Measurements from ENCODE around the gene PLA2G4E.

PLA2G4E gene

GRCh38 chr15:42050484-42051255, 29.8 kb upstream of the PLA2G4E start:
- DNase-seq (ENCODE audit: low spot score), result no peak

GRCh38 chr15:42048821-42049200, 28.0 kb upstream of the PLA2G4E start:
- no peak for DNase-seq (ENCODE audit: low spot score)

- no peak for DNase-seq (ENCODE audit: low spot score)
Observed at GRCh38 chr15:42048080-42048820, 27.4 kb upstream of the PLA2G4E start.

GRCh38 chr15:42046597-42046996, 25.8 kb upstream of the PLA2G4E start:
- DNase-seq (ENCODE audit: low spot score), result no peak

GRCh38 chr15:42045211-42045615, 24.4 kb upstream of the PLA2G4E start:
- no peak for DNase-seq (ENCODE audit: low spot score)

GRCh38 chr15:42042602-42043400, 22.0 kb upstream of the PLA2G4E start:
- DNase-seq (ENCODE audit: low spot score), result no peak

GRCh38 chr15:42038401-42038800, 17.6 kb upstream of the PLA2G4E start:
- no peak for DNase-seq (ENCODE audit: low spot score)

- DNase-seq (ENCODE audit: low spot score), result no peak
Observed at GRCh38 chr15:42037656-42038055, 16.8 kb upstream of the PLA2G4E start.

- no peak for DNase-seq (ENCODE audit: low spot score)
Observed at GRCh38 chr15:42036966-42037365, 16.1 kb upstream of the PLA2G4E start.

GRCh38 chr15:42036112-42036905, 15.5 kb upstream of the PLA2G4E start:
- DNase-seq (ENCODE audit: low spot score), result no peak

- peak; percentile 4 for DNase-seq (ENCODE audit: low spot score)
Observed at GRCh38 chr15:42035435-42035761, 14.6 kb upstream of the PLA2G4E start.

GRCh38 chr15:42034628-42035434, 14.0 kb upstream of the PLA2G4E start:
- DNase-seq (ENCODE audit: low spot score), result no peak

- DNase-seq (ENCODE audit: low spot score), result no peak
Observed at GRCh38 chr15:42033214-42033873, 12.5 kb upstream of the PLA2G4E start.

- no peak for DNase-seq (ENCODE audit: low spot score)
Observed at GRCh38 chr15:42032376-42033213, 11.8 kb upstream of the PLA2G4E start.

- no peak for DNase-seq (ENCODE audit: low spot score)
Observed at GRCh38 chr15:42031198-42031915, 10.5 kb upstream of the PLA2G4E start.

- no peak for DNase-seq (ENCODE audit: low spot score)
Observed at GRCh38 chr15:42027521-42027920, 6.7 kb upstream of the PLA2G4E start.

- no peak for DNase-seq (ENCODE audit: low spot score)
Observed at GRCh38 chr15:42024303-42024702, 3.5 kb upstream of the PLA2G4E start.

GRCh38 chr15:42021593-42021992, 751 bp upstream of the PLA2G4E start:
- no peak for DNase-seq (ENCODE audit: low spot score)
